Heart left ventricle (tissue), 16 donors: Measurements from ENCODE around the gene NOP9. TPM values are rescaled to one million over a fixed set of nuclear protein-coding genes. Genes with fewer than 3 reads are reported as not detected.

ENCODE experiments used
- ATAC-seq, 4 donors: fragments of 200-7000 bp; cut with Tn5 transposase; one replicate each; pipeline ENCODE4 v1.9.1; 2020 to 2022; ENCODE audit warnings: moderate library complexity in 4 of 4, mild to moderate bottlenecking in 3 of 4, moderate number of reproducible peaks in 1 of 4
- DNase-seq, 5 donors: peaks; one replicate each; pipeline ENCODE4 v3.0.0-alpha.2; 2020
- H3K27ac ChIP-seq, 12 donors: fragments of 200-600 bp; sonication (generic) in 4 of 12; one replicate each; pipeline versions ENCODE4 v1.5.0 to v1.8.0; 2016 to 2022; ENCODE audit warnings: mild to moderate bottlenecking in 2 of 12
- H3K27me3 ChIP-seq, 9 donors: fragments of 200-600 bp; sonication (generic) in 2 of 9; one replicate each; pipeline versions ENCODE4 v1.5.1 to v1.8.0; 2016 to 2022; ENCODE audit warnings: mild to moderate bottlenecking in 3 of 9
- H3K36me3 ChIP-seq, 9 donors: fragments of 200-600 bp; sonication (generic) in 2 of 9; one replicate each; pipeline versions ENCODE4 v1.5.0 to v1.8.0; 2018 to 2022; ENCODE audit warnings: mild to moderate bottlenecking in 2 of 9
- H3K4me1 ChIP-seq, 12 donors: fragments of 200-600 bp; sonication (generic) in 4 of 12; one replicate each; pipeline versions ENCODE4 v1.5.0 to v1.8.0; 2016 to 2022; ENCODE audit warnings: mild to moderate bottlenecking in 3 of 12
- H3K4me3 ChIP-seq, 12 donors: fragments of 200-600 bp; sonication (generic) in 4 of 12; one replicate each; pipeline versions ENCODE4 v1.5.0 to v1.8.0; 2017 to 2022; ENCODE audit warnings: mild to moderate bottlenecking in 9 of 12, moderate library complexity in 4 of 12
- H3K9me3 ChIP-seq, 12 donors: fragments of 200-600 bp; sonication (generic) in 4 of 12; one replicate each; pipeline versions ENCODE4 v1.5.0 to v1.8.0; 2016 to 2022; ENCODE audit warnings: mild to moderate bottlenecking in 1 of 12
- CTCF ChIP-seq, 12 donors: fragments of 200-600 bp; sonication (generic) in 4 of 12; IDR thresholded peaks; one replicate each; pipeline versions ENCODE4 v1.5.0 to v1.8.0; 2018 to 2022; ENCODE audit warnings: antibody characterized with exemption in 12 of 12, mild to moderate bottlenecking in 5 of 12
- POLR2A ChIP-seq, 2 donors: fragments of 450-650 bp; IDR thresholded peaks; one replicate each; pipeline ENCODE4 v1.6.1; 2017; ENCODE audit warnings: antibody characterized with exemption in 2 of 2, mild to moderate bottlenecking in 2 of 2, moderate library complexity in 2 of 2
- WGBS, 4 donors: extraction: QIAGEN DNeasy Blood & Tissue Kit in 2 of 4; methylation state at CpG; one replicate each; pipeline versions ENCODE4 v1.1.5 to v1.1.7; 2013 to 2018; 5-methylcytosine and 5-hydroxymethylcytosine counted together
- intact Hi-C, 10 donors: fragments of 100-400 bp; cut with DNase I; formaldehyde crosslinking; loops; one replicate each; pipeline versions ENCODE4 v1.11.1 to v1.14.2; 2022
- polyA plus RNA-seq, 2 donors: library from polyadenylated mRNA; stranded (reverse); fragments of 200-250 nt; gene quantifications; one replicate each; pipeline ENCODE4 v1.2.3, GENCODE V29; 2013
- total RNA-seq, 9 donors: library from RNA; depleted of rRNA in 2 of 9; stranded (reverse); fragments of >200 nt in 2 of 9; fragmentation: NEBNext Ultra II Directional in 3 of 9; extraction: Animal tissue kit (Norgen Biotek cat#: 25700) in 3 of 9; gene quantifications; one replicate each; pipeline versions ENCODE4 v1.1.0 to v1.2.4, GENCODE V29; 2016 to 2023
- donor health status: ischemic (EF 13 %, LVEDD 7.1; RV severe dilation, severe dysfunction).
- donor health status: healthy with polysubstance abuse.
- donor health status: DM: no; HTN: yes; CAD: no.
- donor health status: DM: no; HTN: no; CAD: no.
- donor health status: ischemic (EF 25% LVEDD 6.9; RV normal size, moderate dysfunction).
- donor health status: ischemic (EF 25% LVEDD 5.7; RV mildly dilated, moderate dysfunction).
- donor health status: healthy.
- donor health status: DM: yes; HTN: yes; CAD: no.
- donor health status: ischemic (EF 35%, LVEDD 5.7; RV mildly dilated, moderate dysfunction).
- donor health status: nonischemic (EF 11% LVEDD 7.7; RV severe dilation, severe dysfunction).
- donor health status: DM: yes; HTN: yes; CAD: no.
- donor health status: PGD.
- donor health status: ischemic (EF 29% LVEDD 5.4; RV normal size, mild dysfunction).
- donor health status: nonischemic (EF 23%, LVEDD 6.1; RV moderate dilation, normal function).

NOP9 gene
- total and polyA plus RNA-seq, 11 donors = 13.5 to 34.0 (median 27.8) TPM

GRCh38 chr14:24342889-24343288 is 43.2 kb downstream of the NOP9 start:
- H3K27me3 ChIP-seq = peaks cover 0 to 17% (median 0%) of the 10 kb centered on the region in 9 donors
- H3K9me3 ChIP-seq = no peaks in the 10 kb centered on the region
- no peak overlapping the region for H3K27ac ChIP-seq
- intact Hi-C loops = no loop called here
- H3K4me3 ChIP-seq = no peak overlapping the region
- 88 to 97% (median 92%) methylated on average over 4 of the region's 4 CpGs for WGBS, 4 donors
- no peak for DNase-seq
- TF ChIP-seq POLR2A (IDR thresholded peaks at IDR 0.05) (no peak), CTCF (IDR thresholded peaks at IDR 0.05) (no peak)
- no peak for ATAC-seq
- peaks cover 3 to 35% (median 17%) of the 10 kb centered on the region in 12 donors for H3K4me1 ChIP-seq
- H3K36me3 ChIP-seq = no peaks in the 10 kb centered on the region

- TF ChIP-seq CTCF (IDR thresholded peaks at IDR 0.05) = no peak
- no peak for TF ChIP-seq POLR2A (IDR thresholded peaks at IDR 0.05)
- H3K4me1 ChIP-seq = peaks cover 0 to 25% (median 7%) of the 10 kb centered on the region in 12 donors
- intact Hi-C loops = no loop called here
- H3K9me3 ChIP-seq = no peaks in the 10 kb centered on the region
- H3K27me3 ChIP-seq = peaks cover 0 to 6% (median 0%) of the 10 kb centered on the region in 9 donors
- H3K27ac ChIP-seq = no peak overlapping the region
- no peaks in the 10 kb centered on the region for H3K36me3 ChIP-seq
- WGBS, 4 donors = 76 to 83% (median 80%) methylated on average over 7 of the region's 7 CpGs
- no peak for DNase-seq
- no peak overlapping the region for H3K4me3 ChIP-seq
- no peak for ATAC-seq
Observed at GRCh38 chr14:24343795-24344660, 44.4 kb downstream of the NOP9 start.

- ATAC-seq (peak; percentile 28 to 61 (median 49)), DNase-seq (no peak)
- Histone ChIP-seq H3K36me3 (no peaks in the 10 kb centered on the region), H3K27me3 (peaks cover 0 to 12% (median 0%) of the 10 kb centered on the region in 9 donors), H3K4me1 (peaks cover 0 to 18% (median 0%) of the 10 kb centered on the region in 12 donors), H3K4me3 (no peak overlapping the region), H3K9me3 (no peaks in the 10 kb centered on the region), H3K27ac (peak overlapping the region; percentile 11 to 76 (median 52))
- intact Hi-C loops = no loop called here
- WGBS, 4 donors = 37 to 52% (median 50%) methylated on average over 1 of the region's 1 CpG
- TF ChIP-seq POLR2A (IDR thresholded peaks at IDR 0.05) (peak in 1 of 2 donors; percentile 9), CTCF (IDR thresholded peaks at IDR 0.05) (no peak)
Observed at GRCh38 chr14:24347134-24347533, 47.5 kb downstream of the NOP9 start.

- ATAC-seq (no peak), DNase-seq (no peak)
- intact Hi-C loops = no loop called here
- Histone ChIP-seq H3K27ac (peak overlapping the region in 2 of 12 donors; percentile 62 to 73), H3K36me3 (no peaks in the 10 kb centered on the region), H3K4me1 (peaks cover 0 to 18% (median 0%) of the 10 kb centered on the region in 12 donors), H3K9me3 (no peaks in the 10 kb centered on the region), H3K4me3 (no peak overlapping the region), H3K27me3 (peaks cover 0 to 17% (median 0%) of the 10 kb centered on the region in 9 donors)
- TF ChIP-seq POLR2A (IDR thresholded peaks at IDR 0.05) (no peak), CTCF (IDR thresholded peaks at IDR 0.05) (no peak)
- WGBS, 4 donors = 93 to 98% (median 97%) methylated on average over 2 of the region's 2 CpGs
Observed at GRCh38 chr14:24348186-24348585, 48.5 kb downstream of the NOP9 start.
